KOPT-K1 (cell line): ENCODE measurements around the gene RUFY2.
A peak's percentile ranks its signal among the peaks of the same experiment; 100 is the strongest.
"Not testable (repeated sequence)": the region's sequence is repeated elsewhere in the genome, so short reads cannot be mapped to it uniquely, and the experiment has no call there.

Source experiments
- H3K27ac ChIP-seq: fragments of 200-600 bp; sonication (generic); 2 replicates; pipeline ENCODE4 v1.5.1; 2016; ENCODE audit warnings: antibody characterized with exemption, mild to moderate bottlenecking, low read depth, low read length; ENCODE audit not compliant: poor library complexity, severe bottlenecking
- H3K36me3 ChIP-seq: fragments of 200-600 bp; sonication (generic); 2 replicates; pipeline ENCODE4 v1.5.1; 2017; ENCODE audit warnings: antibody characterized with exemption, mild to moderate bottlenecking, low read length, moderate library complexity; ENCODE audit not compliant: insufficient read depth
- H3K9me3 ChIP-seq: fragments of 200-600 bp; sonication (generic); 2 replicates; pipeline ENCODE4 v1.5.1; 2017; ENCODE audit warnings: antibody characterized with exemption, low read length, mild to moderate bottlenecking; ENCODE audit not compliant: insufficient read depth, poor library complexity, severe bottlenecking

The RUFY2 gene

GRCh38 chr10:68406815-68407548, at the start of gene RUFY2:
Gene RUFY2, minus strand, starts transcription at chr10:68407277. Its CDS starts 88 bp downstream, at chr10:68407189.
- H3K36me3 ChIP-seq, result no peaks in the 10 kb centered on the region
- H3K9me3 ChIP-seq, result no peaks in the 10 kb centered on the region
- peak within 1 kb of the TSS; percentile 81 for H3K27ac ChIP-seq

GRCh38 chr10:68449698-68450097, 42.6 kb upstream of the RUFY2 start:
- H3K36me3 ChIP-seq, result peaks cover 100% of the 10 kb centered on the region
- H3K9me3 ChIP-seq, H3K27ac ChIP-seq: not testable (repeated sequence)

GRCh38 chr10:68446179-68446578, 39.1 kb upstream of the RUFY2 start:
- Histone ChIP-seq H3K27ac (no peak overlapping the region), H3K9me3 (no peaks in the 10 kb centered on the region), H3K36me3 (peaks cover 97% of the 10 kb centered on the region)

- Histone ChIP-seq H3K36me3 (peaks cover 97% of the 10 kb centered on the region), H3K9me3 (no peaks in the 10 kb centered on the region), H3K27ac (no peak overlapping the region)
Measured at GRCh38 chr10:68442971-68443370, 35.9 kb upstream of the RUFY2 start.

- Histone ChIP-seq H3K9me3 (no peaks in the 10 kb centered on the region), H3K27ac (no peak overlapping the region), H3K36me3 (peaks cover 97% of the 10 kb centered on the region)
Measured at GRCh38 chr10:68440898-68441297, 33.8 kb upstream of the RUFY2 start.

GRCh38 chr10:68435803-68436202, 28.7 kb upstream of the RUFY2 start:
- Histone ChIP-seq H3K36me3 (peaks cover 100% of the 10 kb centered on the region), H3K27ac (no peak overlapping the region), H3K9me3 (no peaks in the 10 kb centered on the region)

GRCh38 chr10:68434657-68435056, 27.6 kb upstream of the RUFY2 start:
- Histone ChIP-seq H3K36me3 (peaks cover 100% of the 10 kb centered on the region), H3K27ac (no peak overlapping the region), H3K9me3 (no peaks in the 10 kb centered on the region)

- Histone ChIP-seq H3K9me3 (no peaks in the 10 kb centered on the region), H3K27ac (no peak overlapping the region), H3K36me3 (peaks cover 94% of the 10 kb centered on the region)
Measured at GRCh38 chr10:68428396-68429104, 21.5 kb upstream of the RUFY2 start.

GRCh38 chr10:68424454-68425014, 17.5 kb upstream of the RUFY2 start:
- Histone ChIP-seq H3K27ac (no peak overlapping the region), H3K9me3 (no peaks in the 10 kb centered on the region), H3K36me3 (peaks cover 90% of the 10 kb centered on the region)

- no peaks in the 10 kb centered on the region for H3K9me3 ChIP-seq
- H3K27ac ChIP-seq, result peak overlapping the region; percentile 15
- peaks cover 90% of the 10 kb centered on the region for H3K36me3 ChIP-seq
Measured at GRCh38 chr10:68423522-68423921, 16.4 kb upstream of the RUFY2 start.

GRCh38 chr10:68419376-68419775, 12.3 kb upstream of the RUFY2 start:
- no peak overlapping the region for H3K27ac ChIP-seq
- peaks cover 91% of the 10 kb centered on the region for H3K36me3 ChIP-seq
- no peaks in the 10 kb centered on the region for H3K9me3 ChIP-seq

GRCh38 chr10:68408898-68409518, 1.9 kb upstream of the RUFY2 start:
- H3K27ac ChIP-seq, result no peak overlapping the region
- no peaks in the 10 kb centered on the region for H3K9me3 ChIP-seq
- peaks cover 16% of the 10 kb centered on the region for H3K36me3 ChIP-seq

- no peaks in the 10 kb centered on the region for H3K9me3 ChIP-seq
- peaks cover 3% of the 10 kb centered on the region; the same call in 1 of the 2 replicates for H3K36me3 ChIP-seq
- peak overlapping the region; percentile 81 for H3K27ac ChIP-seq
Measured at GRCh38 chr10:68406111-68406814, 814 bp downstream of the RUFY2 start.

- Histone ChIP-seq H3K27ac (no peak overlapping the region), H3K36me3 (peaks cover 23% of the 10 kb centered on the region), H3K9me3 (no peaks in the 10 kb centered on the region)
Measured at GRCh38 chr10:68403701-68404100, 3.4 kb downstream of the RUFY2 start.

- H3K27ac ChIP-seq, result no peak overlapping the region
- no peaks in the 10 kb centered on the region for H3K9me3 ChIP-seq
- H3K36me3 ChIP-seq, result peaks cover 23% of the 10 kb centered on the region
Measured at GRCh38 chr10:68402276-68402675, 4.8 kb downstream of the RUFY2 start.
